Left lobe of liver (tissue), 2 donors: ENCODE data around the gene EFEMP1. TPM values are rescaled to one million over a fixed set of nuclear protein-coding genes. Genes with fewer than 3 reads are reported as not detected.

Experiments
- ATAC-seq: fragments of 200-7000 bp; cut with Tn5 transposase; one replicate; pipeline ENCODE4 v1.9.1; 2020; ENCODE audit warnings: mild to moderate bottlenecking, moderate library complexity
- DNase-seq: peaks from one replicate; pipeline ENCODE4 v3.0.0-alpha.2; 2020; ENCODE audit warnings: low spot score
- total RNA-seq: library from RNA; stranded (reverse); gene quantifications from one replicate; pipeline ENCODE4 v1.2.1, GENCODE V29; 2021
- donor health status: DM: no; HTN: no; CAD: no; lungs with moderate emphysema.
- donor health status: DM: no; HTN: yes; CAD: no.

Gene EFEMP1
- total RNA-seq, 1 donor from 2014 or later: 3.1 TPM

DNA sequence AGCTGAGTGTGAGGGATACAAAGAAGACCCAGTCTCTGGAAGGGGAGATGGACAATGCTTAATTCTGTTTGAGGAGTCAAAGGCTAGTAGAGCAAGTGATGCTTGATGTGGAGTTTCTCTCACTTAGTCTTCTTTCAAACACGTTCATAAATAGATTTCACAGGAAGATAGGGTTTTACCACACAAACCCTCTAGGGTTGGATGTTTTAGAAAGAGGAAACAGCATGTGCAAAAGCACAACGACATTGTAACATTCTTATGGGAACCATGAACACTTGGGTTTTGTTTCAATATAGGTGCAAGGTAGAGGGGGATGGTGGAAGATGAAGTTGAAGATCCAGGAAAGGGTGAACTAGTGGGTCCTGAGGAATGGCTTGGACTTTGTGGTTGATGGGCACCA, 10.8 kb upstream of the EFEMP1 start:
- DNase-seq: no peak

DNA sequence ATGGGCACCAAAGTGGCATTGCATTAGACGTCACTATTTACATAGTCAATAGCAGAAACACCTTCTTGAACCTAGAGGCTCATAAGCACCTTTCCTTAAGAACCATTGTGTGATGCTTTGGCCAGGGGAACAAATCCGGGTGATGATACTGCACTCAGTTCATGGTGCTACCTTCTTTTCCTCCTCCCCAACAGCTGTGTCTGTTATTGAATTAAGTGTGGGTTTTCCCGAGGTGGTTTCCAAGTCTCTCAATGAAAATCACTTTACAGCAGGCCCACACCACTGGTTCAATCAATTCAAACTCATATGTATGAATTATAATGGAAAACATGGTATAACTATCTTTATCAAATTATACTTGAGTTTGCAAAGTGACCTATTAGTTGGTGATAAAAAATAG, 9.3 kb upstream of the EFEMP1 start:
- ATAC-seq (no peak), DNase-seq (no peak)

More for the DNA sequence above, 10.8 kb upstream of the EFEMP1 start:
- no peak for ATAC-seq

DNA sequence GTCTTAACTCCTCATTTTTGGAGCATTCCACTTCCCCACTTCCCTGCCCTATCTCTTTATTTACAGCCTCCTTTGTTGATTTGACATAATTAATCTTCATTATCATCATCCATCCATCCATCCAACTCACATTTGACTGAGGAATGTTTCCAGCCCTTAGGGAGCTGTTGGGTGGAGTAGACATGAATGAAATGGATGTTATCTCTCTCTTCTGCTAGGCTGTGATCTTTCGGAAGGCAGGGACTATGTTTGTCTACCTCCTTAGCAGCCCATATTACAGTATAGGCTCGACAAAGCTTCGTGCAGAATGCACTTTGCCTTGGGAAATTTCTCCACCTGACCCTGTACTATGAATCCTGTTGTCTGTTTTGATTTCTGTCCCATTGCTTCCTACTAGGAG, 7.7 kb upstream of the EFEMP1 start:
- DNase-seq (no peak), ATAC-seq (no peak)

DNA sequence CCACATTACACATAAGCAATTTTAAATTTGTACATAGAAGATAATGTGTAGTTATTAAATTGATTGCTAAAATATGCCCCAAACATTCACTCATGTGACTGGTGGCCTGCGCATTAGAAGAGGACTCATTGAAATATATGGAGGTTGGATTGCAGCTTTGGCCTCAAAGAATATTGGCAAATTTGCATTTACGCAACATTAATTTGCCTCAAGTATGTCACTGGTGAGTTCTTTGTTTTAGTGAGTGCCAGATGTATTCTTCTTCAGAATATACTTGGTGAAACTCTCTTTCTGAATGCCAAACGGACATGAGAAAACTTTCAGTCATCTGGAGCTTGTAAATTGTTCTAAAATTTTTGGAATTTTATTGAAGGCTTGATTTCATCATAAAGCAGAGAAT, 5.9 kb upstream of the EFEMP1 start:
- no peak for ATAC-seq
- no peak for DNase-seq

DNA sequence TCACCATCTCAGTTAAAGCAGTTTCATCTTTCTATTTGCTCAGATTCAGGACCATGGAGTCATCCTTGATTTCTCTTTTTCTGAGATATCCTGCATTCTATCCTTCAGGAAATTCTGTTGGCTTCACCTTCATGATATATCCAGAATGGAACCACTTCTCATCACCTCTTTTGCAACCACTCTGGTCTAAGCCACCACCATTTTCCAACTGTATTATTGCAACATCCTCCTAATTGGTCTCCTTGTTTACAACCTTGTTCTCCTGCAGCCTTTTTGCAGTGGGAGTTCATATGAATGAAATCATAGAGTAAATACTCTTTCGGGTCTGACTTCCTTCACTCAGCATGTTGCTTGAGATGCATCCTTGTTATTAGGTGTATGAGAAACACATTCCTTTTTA, 3.4 kb upstream of the EFEMP1 start:
- ATAC-seq (no peak), DNase-seq (no peak)

DNA sequence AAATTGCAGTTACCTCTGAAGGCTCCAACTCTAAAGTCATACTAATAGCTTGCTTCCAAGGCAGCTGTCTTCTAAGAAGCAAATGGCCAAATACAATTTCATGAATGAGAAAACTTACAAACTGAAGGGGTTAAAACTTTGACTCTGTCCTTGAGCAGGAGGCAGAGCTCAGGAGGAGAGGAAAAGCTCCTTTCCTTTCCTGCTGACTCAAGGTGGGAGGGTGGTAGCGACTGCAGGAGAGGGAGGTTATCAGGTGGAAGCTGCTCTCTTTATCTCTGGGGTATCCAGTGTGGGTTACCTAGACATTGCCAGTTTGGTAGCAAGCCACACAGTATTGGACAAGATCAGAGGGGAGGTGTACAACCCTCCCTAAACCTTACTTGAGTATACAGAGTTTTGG, 2.7 kb upstream of the EFEMP1 start:
- no peak for ATAC-seq
- DNase-seq: no peak

DNA sequence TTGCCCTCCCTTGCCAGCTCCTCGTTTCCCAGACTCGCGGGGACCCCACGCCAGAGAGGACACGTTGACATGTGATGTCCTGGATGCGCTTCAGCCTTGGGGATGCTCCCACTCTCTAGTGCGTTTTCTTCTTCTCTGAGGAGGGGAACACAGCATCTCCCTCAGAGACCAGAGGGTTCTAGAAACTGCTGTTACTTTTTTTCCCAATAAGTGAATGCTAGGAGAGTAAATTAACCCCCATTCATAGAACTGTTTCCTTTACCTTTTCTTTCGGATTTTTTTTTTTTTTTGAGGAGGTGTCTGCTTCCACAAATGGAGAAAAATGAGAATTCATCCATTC, 370 bp upstream of the EFEMP1 start:
- DNase-seq (no peak), ATAC-seq (no peak)

DNA sequence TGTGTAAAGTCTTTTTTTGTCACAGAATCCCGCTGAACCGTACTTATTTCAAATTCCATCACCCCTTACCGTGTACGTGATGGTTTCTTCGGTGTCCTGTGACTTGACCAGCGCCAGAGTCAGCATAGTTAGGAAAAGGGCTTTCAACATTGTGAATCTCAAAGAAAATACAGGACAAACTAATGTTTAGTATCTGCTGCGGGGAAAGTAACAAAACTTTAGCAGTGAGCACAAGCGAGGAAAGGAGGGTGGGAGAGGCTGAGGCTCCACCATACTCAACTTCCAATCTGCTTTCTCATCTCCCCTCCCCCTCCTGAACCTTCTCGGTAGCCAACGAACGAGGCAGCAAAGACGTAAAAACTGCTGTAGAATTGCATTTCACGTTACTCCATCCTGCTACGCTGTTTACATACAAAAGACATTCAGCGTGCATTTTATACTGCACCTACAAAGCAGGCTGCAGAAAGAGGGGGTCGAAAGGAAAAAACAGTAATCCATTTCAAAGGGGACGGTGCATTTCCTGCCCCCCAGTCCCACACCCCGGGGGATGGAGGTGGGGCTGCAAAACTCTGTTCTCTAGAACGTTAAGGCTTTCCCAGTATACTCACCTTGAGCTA, 1.2 kb downstream of the EFEMP1 start:
- no peak for ATAC-seq
- DNase-seq: no peak

DNA sequence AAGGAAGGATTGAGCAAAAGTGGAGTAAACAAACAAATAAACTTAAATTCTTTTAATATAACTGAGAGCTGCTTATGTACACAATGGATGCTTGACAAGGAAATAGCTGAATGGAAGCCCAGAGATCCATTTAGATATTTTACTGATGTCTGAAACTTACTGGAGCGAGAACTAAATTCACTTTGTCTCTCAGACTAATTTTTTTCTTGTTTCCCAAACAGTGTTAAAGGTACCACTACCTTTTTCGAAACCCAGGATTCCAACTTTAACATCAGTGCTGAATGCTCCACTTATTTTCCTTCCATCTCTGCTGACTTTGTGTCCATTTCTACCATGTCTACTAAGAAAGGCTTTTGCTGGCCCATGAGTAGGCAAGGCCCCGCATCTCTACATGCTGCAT, 4.0 kb downstream of the EFEMP1 start:
- ATAC-seq (no peak), DNase-seq (no peak)

DNA sequence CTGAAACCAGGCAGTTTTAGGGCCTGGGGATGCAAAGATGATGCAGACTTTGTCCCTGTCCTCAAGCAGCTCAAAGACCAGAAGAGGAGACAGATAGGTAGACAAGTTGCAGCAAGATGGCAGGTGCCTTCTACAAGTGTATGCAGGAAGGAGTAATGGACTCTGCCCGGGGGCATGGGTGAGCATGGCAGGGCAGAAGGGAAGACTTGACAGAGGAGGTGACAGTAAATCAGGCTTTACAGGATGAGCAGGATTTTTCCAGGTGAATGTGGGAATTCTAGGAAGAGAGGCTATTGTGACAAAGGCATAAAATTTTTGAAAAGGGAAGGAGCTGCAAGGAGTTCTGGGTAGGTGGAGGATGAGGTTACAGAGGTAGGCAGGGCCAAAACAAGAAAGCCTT, 4.7 kb downstream of the EFEMP1 start:
- ATAC-seq (no peak), DNase-seq (no peak)

DNA sequence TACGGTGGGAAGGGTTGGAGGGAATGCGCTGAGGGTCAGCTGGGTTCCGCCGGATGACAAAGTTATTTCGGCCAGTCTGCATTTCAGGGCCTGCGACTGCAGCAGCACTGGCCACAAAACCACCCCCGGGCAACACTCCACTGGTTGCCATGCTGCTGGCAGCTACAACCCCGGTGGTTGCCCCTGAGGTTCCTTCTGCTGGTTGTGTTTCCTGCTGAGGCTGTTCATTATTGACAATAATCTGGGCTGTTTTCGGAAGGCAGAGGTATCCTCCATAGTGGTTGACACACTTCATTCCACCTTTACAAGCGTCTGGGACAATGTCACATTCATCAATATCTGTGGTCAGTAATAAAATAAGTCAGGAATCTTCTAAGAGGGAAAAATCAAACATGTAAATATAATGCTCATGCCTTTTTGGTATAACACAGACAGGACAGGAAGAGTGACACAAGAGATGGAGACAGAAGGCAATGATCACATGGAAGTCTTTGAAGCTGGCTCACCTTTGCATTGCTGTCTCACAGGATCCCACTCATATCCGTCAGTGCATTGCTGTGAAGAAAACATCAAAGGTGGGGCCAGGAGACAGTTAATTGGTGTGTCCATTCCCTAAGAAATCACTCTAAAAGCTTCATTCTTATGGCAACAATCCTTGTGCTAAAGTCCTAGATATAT, 5.7 kb downstream of the EFEMP1 start:
- no peak for DNase-seq

DNA sequence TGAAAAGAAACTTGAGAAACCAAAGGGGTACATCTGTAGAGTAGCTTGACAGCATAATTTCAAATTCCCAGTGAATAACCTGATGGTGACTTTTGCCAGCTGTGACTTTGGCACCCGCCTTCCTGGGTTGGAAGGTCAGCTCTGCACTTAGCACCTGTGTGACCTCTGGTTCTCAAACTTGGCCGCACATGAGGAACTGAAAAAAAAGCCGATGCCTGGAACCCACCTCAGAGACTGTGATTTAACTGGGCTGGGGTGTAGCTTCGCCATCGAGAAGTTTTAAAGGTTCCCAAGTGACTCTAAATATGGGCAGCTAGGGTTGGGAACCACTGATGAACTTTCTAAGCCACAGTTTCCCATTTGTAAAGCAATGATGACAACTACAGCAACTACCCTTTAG, 6.5 kb downstream of the EFEMP1 start:
- DNase-seq: no peak
- ATAC-seq: no peak

More for the DNA sequence above, 5.7 kb downstream of the EFEMP1 start:
- ATAC-seq: no peak

DNA sequence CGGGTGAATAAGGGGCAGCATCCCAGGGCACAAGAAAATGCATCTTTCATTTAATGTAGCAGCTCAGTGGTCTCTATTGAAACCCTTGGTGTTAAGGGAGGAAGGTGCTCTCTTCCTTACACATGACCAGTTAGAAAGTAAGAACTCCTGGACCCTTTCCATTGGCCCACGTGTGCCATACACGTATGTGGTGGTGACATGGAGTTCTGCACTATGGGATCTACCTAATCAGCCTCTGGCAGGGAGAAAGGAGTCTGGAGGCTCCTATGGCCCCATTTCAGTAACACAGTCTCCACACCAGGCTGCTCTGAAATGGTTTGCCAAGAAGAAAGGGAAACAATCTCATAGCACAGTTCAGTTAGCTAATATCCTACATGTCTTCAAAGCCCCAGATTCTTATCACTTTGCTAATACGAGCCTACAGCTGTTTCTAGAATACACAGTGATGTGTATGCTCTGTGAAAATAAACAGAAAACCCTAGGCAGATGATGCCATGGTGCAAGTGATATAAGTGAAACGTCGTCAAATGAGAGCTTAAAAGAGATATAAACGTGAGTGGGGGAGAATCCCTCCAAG, 7.0 kb downstream of the EFEMP1 start:
- ATAC-seq: no peak
- no peak for DNase-seq

DNA sequence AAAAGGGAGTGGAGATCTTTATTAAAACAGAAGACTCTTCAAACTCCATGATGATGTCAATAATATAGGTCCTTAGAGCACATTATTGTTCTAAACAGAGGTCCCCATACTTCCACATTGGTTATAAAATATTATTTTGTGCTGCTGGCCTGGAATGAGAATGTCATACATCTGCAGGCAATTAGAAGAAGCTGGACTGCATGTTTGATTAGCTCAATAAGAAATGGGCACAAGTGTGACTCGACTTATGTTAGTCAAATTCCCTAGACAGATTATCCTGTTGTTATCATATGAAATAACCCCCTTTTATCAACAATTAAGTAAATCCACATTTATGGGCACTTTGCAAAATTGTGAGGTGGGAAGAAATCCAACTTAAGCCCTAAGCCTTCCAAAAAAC, 8.8 kb downstream of the EFEMP1 start:
- DNase-seq: no peak
- no peak for ATAC-seq

DNA sequence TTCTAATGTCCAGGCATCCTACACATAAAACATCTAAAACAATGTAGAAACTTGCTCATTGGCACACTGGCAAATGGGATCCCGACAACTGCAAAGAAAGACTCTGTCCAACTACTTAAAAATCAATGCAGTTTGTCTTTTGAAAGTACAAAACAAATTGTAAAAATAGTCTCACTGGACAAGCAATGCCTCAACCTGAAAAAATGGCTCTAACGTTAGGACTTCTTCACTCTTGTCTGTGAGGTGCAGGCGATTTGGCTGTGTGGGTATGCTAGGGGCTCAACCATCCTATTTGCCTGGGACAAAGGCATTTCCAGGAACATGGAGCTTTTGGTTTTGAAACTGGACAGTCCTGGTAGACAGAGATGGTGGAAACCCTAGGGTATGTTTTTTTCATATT, 10.7 kb downstream of the EFEMP1 start:
- ATAC-seq (no peak), DNase-seq (no peak)

DNA sequence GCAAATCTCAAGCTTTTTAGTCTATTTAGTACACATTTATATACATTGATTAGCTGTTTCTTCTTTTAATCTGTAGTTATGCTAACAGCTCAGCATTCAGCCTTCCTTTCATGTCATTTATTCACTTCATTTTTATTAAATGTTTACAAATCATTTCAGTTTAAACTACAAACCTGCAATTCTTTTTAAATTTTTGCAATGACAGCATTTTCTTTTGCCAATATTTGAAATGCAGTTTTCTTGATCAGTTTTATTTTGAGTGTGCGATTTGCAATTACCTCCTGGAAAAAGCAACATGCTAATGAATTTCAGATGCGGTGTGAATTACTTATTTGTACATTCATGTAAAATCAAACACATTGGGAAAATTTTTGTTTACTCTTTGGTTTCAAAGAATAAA, 13.5 kb downstream of the EFEMP1 start:
- ATAC-seq (no peak), DNase-seq (no peak)

DNA sequence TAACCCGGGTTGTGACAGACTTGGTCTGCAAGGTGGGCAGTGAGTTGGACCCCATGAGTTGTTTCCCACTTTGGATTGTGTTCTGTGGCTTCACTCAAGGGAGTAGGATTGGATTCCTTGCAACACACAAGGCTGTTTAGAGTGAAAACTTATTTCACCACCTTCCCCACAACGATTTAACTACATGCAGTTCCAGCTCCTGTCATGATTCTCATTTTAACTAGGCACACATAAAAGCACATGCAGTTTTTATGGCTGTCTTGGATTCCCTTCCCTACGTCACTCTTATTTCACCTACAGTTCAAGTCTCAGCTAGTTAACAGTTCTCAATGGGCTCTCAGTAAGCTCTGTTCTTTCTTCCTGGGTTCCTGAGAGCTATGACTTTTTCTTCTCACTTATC, 15.9 kb downstream of the EFEMP1 start:
- ATAC-seq (no peak), DNase-seq (no peak)

DNA sequence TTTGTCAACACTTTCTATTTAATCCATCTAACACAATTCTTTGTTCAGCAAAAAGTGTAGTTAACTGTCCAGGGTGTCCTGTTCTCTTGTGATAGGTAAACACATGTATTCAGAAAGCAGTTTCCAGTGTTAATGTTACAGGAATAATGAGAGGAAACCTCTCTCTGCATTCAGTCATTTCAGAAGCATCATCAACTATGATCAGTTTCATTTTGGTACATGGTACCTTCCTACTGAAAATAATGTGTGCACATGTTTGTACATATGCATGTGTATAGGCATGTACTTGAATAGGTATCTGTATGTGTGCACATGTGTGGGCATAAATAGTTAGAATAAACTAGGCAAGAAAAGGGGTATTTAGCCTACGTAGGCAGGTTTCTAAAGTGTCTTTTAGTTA, 16.6 kb downstream of the EFEMP1 start:
- no peak for DNase-seq

DNA sequence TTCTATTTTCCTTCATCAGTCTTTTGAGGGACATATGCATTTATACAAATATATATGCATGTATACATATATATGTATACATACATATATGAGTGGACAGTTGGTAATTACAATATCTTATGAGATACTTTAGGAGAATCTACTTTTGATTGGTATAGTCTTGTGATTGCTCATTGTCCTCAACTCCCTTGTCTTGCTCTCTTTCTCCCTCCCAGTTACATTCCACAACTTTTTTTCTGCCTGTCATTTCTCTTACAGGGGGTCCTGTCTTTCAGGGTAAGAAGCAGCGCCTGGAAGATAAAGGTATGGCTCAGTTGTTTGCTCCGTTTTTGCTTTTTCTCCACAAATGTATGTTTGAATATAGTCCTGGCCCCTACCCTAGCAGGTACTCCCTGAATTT, 19.9 kb downstream of the EFEMP1 start:
- no peak for ATAC-seq
- DNase-seq: no peak

More for the DNA sequence above, 16.6 kb downstream of the EFEMP1 start:
- ATAC-seq: no peak

DNA sequence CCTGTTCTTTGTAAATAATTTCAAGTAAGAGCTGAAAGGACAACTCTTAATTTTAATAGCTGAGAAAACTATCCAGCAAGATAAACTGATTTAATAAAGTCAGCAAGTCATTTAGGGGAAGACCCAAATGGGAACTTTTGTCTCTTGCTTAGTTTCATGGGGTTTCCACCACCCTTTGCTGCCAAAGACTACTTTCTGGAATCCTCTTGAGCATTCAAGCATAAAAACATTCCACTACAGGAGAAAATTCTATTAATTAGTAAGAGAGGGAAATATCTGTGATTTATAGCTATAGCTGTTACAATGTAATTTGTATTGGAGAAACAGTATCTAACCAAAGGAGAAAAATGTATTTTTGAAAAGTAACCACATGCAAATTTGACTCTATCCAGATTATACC, 20.6 kb downstream of the EFEMP1 start:
- no peak for ATAC-seq
- no peak for DNase-seq

DNA sequence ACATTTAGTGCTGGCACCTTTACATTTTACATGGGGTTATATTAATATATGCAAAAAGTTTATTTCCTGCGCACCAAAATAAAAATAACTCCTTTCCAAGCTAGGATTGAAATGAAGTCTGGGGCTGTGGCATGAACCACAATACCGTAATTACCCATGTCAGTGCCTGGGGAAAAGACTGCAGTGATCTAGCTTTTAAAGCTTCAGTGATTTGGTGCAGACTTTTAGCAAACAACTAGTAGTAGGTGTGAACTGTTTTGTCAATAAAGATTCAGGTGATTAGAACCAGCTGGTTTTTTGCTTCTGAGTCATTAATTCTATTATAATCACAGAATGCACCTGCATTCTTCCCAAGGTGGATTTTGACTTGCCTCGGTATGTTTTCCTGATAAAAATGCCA, 21.2 kb downstream of the EFEMP1 start:
- no peak for ATAC-seq
- no peak for DNase-seq

DNA sequence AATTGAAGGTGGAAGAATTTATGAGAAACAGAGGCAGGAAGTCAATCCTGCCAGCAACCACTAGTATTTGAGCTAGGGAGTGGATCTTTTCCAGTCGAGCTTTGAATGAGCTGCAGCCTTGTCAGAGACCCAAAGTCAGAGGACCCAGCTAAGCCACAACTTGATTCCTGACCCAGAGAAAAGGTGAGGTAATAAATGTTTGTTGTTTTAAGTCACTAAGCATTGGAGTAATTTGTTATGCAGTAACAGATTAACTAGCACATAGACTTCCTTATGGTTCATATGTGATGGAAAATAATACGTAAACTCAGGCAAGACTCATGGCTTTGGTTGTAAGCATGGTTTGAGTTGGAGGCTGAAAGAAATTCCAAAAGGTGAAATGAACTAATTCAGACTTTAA, 21.6 kb downstream of the EFEMP1 start:
- DNase-seq: no peak
- ATAC-seq: no peak

DNA sequence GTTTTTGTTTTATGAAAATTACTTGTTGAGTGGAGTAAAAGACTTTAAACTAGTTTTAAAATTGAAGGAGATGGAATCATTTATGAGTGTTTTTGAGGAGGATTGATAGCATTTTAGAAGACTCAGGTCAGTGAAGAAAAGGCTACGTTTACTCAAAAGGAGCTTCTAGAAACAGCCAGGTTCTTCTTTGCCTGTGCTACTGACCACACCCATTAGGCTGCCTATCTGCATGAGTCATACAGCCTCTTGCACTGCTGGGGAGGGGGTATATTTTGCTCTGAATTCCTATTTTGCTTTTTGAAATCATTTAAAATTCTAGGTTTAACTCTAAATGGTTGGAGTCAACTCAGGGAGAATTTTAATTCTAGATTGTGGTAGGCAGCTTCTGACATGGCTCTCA, 22.3 kb downstream of the EFEMP1 start:
- DNase-seq (no peak), ATAC-seq (no peak)
